WTC11 (cell line): Measurements from ENCODE around the gene ATP8B3. TPM values are rescaled to one million over a fixed set of nuclear protein-coding genes. Genes with fewer than 3 reads are reported as not detected.
A peak's percentile ranks its signal among the peaks of the same experiment; 100 is the strongest.

Experiments
- ATAC-seq: fragments of 200-7000 bp; cut with Tn5 transposase; 2 replicates; pipeline ENCODE4 v1.10.0; 2021; ENCODE audit warnings: mild to moderate bottlenecking, moderate library complexity
- CTCF ChIA-PET: fragments of 300-600 bp; sonication (Branson Sonifier 250); formaldehyde crosslinking; loops from one replicate; lab custom pipeline; 2021; ENCODE audit warnings: antibody characterized with exemption; lab: Charles Lee
- POLR2A ChIA-PET: fragments of 350-600 bp; sonication (Branson Sonifier 250); formaldehyde crosslinking; loops from one replicate; lab custom pipeline; 2021; ENCODE audit warnings: antibody characterized with exemption; lab: Charles Lee
- DNase-seq: peaks from one replicate; pipeline ENCODE4 v3.0.0; 2021; ENCODE audit warnings: low spot score
- H3K27ac Mint-ChIP-seq: 2 replicates; pipeline ENCODE4 v1.8.0; 2021; ENCODE audit warnings: mixed read lengths
- H3K27me3 Mint-ChIP-seq: 2 replicates; pipeline ENCODE4 v1.8.0; 2021; ENCODE audit warnings: low read depth, mild to moderate bottlenecking, moderate library complexity, mixed read lengths
- H3K36me3 Mint-ChIP-seq: 2 replicates; pipeline ENCODE4 v1.8.0; 2021; ENCODE audit warnings: mixed read lengths
- H3K4me1 Mint-ChIP-seq: 2 replicates; pipeline ENCODE4 v1.8.0; 2022; ENCODE audit warnings: mixed read lengths
- H3K4me3 Mint-ChIP-seq: 2 replicates; pipeline ENCODE4 v1.8.0; 2021; ENCODE audit warnings: mild to moderate bottlenecking, moderate library complexity, mixed read lengths
- H3K9me3 Mint-ChIP-seq: 2 replicates; pipeline ENCODE4 v1.8.0; 2021; ENCODE audit warnings: mixed read lengths
- AR ChIP-seq: fragments of 250-450 bp; sonication (Bioruptor Pico); IDR thresholded peaks from 2 replicates; pipeline ENCODE4 v1.9.0; 2021; ENCODE audit warnings: mild to moderate bottlenecking
- ATF2 ChIP-seq: sonication (generic); formaldehyde crosslinking; IDR thresholded peaks from 2 replicates; pipeline ENCODE4 v1.8.1; 2022; ENCODE audit warnings: low read depth, missing genetic modification reagents, borderline replicate concordance
- CBFB ChIP-seq: sonication (generic); formaldehyde crosslinking; IDR thresholded peaks from 2 replicates; pipeline ENCODE4 v1.8.1; 2022; ENCODE audit warnings: mild to moderate bottlenecking, low read depth, missing genetic modification reagents
- CREB1 ChIP-seq: sonication (generic); formaldehyde crosslinking; IDR thresholded peaks from 2 replicates; pipeline ENCODE4 v1.8.0; 2023; ENCODE audit warnings: mild to moderate bottlenecking, missing genetic modification reagents
- ERG ChIP-seq: fragments of 250-450 bp; sonication (Bioruptor Pico); IDR thresholded peaks from 2 replicates; pipeline ENCODE4 v1.8.0; 2021; ENCODE audit warnings: mild to moderate bottlenecking
- ESRRA ChIP-seq: sonication (generic); formaldehyde crosslinking; IDR thresholded peaks from 2 replicates; pipeline ENCODE4 v1.8.1; 2022; ENCODE audit warnings: mild to moderate bottlenecking, missing genetic modification reagents, borderline replicate concordance
- GRHL2 ChIP-seq: fragments of 250-450 bp; sonication (Bioruptor Pico); IDR thresholded peaks from 2 replicates; pipeline ENCODE4 v1.8.0; 2022; ENCODE audit warnings: mild to moderate bottlenecking, moderate library complexity; ENCODE audit not compliant: insufficient replicate concordance, severe bottlenecking
- JUN ChIP-seq: sonication (generic); formaldehyde crosslinking; IDR thresholded peaks from 2 replicates; pipeline ENCODE4 v1.8.0; 2023; ENCODE audit warnings: mild to moderate bottlenecking, missing genetic modification reagents
- NFE2L1 ChIP-seq: sonication (generic); formaldehyde crosslinking; IDR thresholded peaks from 2 replicates; pipeline ENCODE4 v1.8.1; 2023; ENCODE audit warnings: missing genetic modification reagents
- NR2C2 ChIP-seq: sonication (generic); formaldehyde crosslinking; IDR thresholded peaks from 2 replicates; pipeline ENCODE4 v1.8.0; 2022; ENCODE audit warnings: mild to moderate bottlenecking, missing genetic modification reagents
- PRRX2 ChIP-seq: fragments of 250-450 bp; sonication (Bioruptor Pico); IDR thresholded peaks from 2 replicates; pipeline ENCODE4 v1.8.0; 2021; ENCODE audit warnings: mild to moderate bottlenecking
- RORB ChIP-seq: fragments of 250-450 bp; sonication (Bioruptor Pico); IDR thresholded peaks from 2 replicates; pipeline ENCODE4 v1.9.0; 2021; ENCODE audit warnings: mild to moderate bottlenecking
- SOX15 ChIP-seq: fragments of 250-450 bp; sonication (Bioruptor Pico); IDR thresholded peaks from 2 replicates; pipeline ENCODE4 v1.9.0; 2021; ENCODE audit warnings: mild to moderate bottlenecking
- TEAD4 ChIP-seq: sonication (generic); formaldehyde crosslinking; IDR thresholded peaks from 2 replicates; pipeline ENCODE4 v1.8.0; 2022; ENCODE audit warnings: mild to moderate bottlenecking, missing genetic modification reagents
- TP53 ChIP-seq: sonication (generic); formaldehyde crosslinking; IDR thresholded peaks from 2 replicates; pipeline ENCODE4 v1.8.1; 2023; ENCODE audit warnings: mild to moderate bottlenecking, missing genetic modification reagents
- USF1 ChIP-seq: sonication (generic); formaldehyde crosslinking; IDR thresholded peaks from 2 replicates; pipeline ENCODE4 v1.8.0; 2022; ENCODE audit warnings: mild to moderate bottlenecking, missing genetic modification reagents
- USF2 ChIP-seq: sonication (generic); formaldehyde crosslinking; IDR thresholded peaks from 2 replicates; pipeline ENCODE4 v1.8.1; 2023; ENCODE audit warnings: mild to moderate bottlenecking, missing genetic modification reagents, moderate library complexity
- ZNF396 ChIP-seq: fragments of 250-450 bp; sonication (Bioruptor Pico); IDR thresholded peaks from 2 replicates; pipeline ENCODE4 v1.8.0; 2021; ENCODE audit warnings: mild to moderate bottlenecking, moderate library complexity, borderline replicate concordance
- total RNA-seq: library from RNA; stranded (reverse); gene quantifications from 3 replicates; pipeline ENCODE4 v1.2.3, GENCODE V29; 2021
- TF ChIP-seq, protein P1 (sequence below): sonication (generic); formaldehyde crosslinking; IDR thresholded peaks from 2 replicates; pipeline ENCODE4 v1.8.0; 2023; ENCODE audit warnings: mild to moderate bottlenecking, missing genetic modification reagents
- TF ChIP-seq, protein P2 (sequence below): sonication (generic); formaldehyde crosslinking; IDR thresholded peaks from 2 replicates; pipeline ENCODE4 v1.8.1; 2023; ENCODE audit warnings: mild to moderate bottlenecking, missing genetic modification reagents

The ATP8B3 gene
- total RNA-seq, 1 experiment from 2014 or later, result 5.5 TPM

- Mint-ChIP-seq H3K27ac (no peak overlapping the region), H3K4me1 (peaks cover 49% of the 10 kb centered on the region), H3K9me3 (no peaks in the 10 kb centered on the region), H3K4me3 (peak overlapping the region; percentile 47), H3K27me3 (peaks cover 2% of the 10 kb centered on the region), H3K36me3 (no peaks in the 10 kb centered on the region)
- DNase-seq (no peak), ATAC-seq (no peak)
- TF ChIP-seq USF2 (CRISPR knock-in tag) (no peak), RORB (CRISPR knock-in tag) (no peak), ZNF396 (CRISPR knock-in tag) (no peak), SOX15 (no peak), PRRX2 (CRISPR knock-in tag) (no peak), TP53 (CRISPR knock-in tag) (no peak), ESRRA (CRISPR knock-in tag) (no peak), USF1 (CRISPR knock-in tag) (no peak), NR2C2 (CRISPR knock-in tag) (no peak), JUN (CRISPR knock-in tag) (no peak), CBFB (CRISPR knock-in tag) (no peak), AR (no peak), ERG (CRISPR knock-in tag) (no peak), CREB1 (CRISPR knock-in tag) (no peak), ATF2 (no peak), GRHL2 (CRISPR knock-in tag) (no peak), NFE2L1 (CRISPR knock-in tag) (no peak), TEAD4 (CRISPR knock-in tag) (no peak)
- TF ChIP-seq, protein P1, sequence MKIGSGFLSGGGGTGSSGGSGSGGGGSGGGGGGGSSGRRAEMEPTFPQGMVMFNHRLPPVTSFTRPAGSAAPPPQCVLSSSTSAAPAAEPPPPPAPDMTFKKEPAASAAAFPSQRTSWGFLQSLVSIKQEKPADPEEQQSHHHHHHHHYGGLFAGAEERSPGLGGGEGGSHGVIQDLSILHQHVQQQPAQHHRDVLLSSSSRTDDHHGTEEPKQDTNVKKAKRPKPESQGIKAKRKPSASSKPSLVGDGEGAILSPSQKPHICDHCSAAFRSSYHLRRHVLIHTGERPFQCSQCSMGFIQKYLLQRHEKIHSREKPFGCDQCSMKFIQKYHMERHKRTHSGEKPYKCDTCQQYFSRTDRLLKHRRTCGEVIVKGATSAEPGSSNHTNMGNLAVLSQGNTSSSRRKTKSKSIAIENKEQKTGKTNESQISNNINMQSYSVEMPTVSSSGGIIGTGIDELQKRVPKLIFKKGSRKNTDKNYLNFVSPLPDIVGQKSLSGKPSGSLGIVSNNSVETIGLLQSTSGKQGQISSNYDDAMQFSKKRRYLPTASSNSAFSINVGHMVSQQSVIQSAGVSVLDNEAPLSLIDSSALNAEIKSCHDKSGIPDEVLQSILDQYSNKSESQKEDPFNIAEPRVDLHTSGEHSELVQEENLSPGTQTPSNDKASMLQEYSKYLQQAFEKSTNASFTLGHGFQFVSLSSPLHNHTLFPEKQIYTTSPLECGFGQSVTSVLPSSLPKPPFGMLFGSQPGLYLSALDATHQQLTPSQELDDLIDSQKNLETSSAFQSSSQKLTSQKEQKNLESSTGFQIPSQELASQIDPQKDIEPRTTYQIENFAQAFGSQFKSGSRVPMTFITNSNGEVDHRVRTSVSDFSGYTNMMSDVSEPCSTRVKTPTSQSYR (CRISPR knock-in tag), result no peak
- TF ChIP-seq, protein P2, sequence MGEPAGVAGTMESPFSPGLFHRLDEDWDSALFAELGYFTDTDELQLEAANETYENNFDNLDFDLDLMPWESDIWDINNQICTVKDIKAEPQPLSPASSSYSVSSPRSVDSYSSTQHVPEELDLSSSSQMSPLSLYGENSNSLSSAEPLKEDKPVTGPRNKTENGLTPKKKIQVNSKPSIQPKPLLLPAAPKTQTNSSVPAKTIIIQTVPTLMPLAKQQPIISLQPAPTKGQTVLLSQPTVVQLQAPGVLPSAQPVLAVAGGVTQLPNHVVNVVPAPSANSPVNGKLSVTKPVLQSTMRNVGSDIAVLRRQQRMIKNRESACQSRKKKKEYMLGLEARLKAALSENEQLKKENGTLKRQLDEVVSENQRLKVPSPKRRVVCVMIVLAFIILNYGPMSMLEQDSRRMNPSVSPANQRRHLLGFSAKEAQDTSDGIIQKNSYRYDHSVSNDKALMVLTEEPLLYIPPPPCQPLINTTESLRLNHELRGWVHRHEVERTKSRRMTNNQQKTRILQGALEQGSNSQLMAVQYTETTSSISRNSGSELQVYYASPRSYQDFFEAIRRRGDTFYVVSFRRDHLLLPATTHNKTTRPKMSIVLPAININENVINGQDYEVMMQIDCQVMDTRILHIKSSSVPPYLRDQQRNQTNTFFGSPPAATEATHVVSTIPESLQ, result no peak
- ChIA-PET POLR2A (no interaction called here), CTCF (interaction anchor here (1.8 to 8.2 kb wide), 6 partner anchors 13 to 184 kb away, joined by 4 to 70 read pairs (median 6); no protein-coding TSS in a partner anchor)
Observed at GRCh38 chr19:1856345-1856697, 44.2 kb upstream of the ATP8B3 start.
